K562 (cell line): ENCODE data around the gene SULT1B1. TPM values are rescaled to one million over a fixed set of nuclear protein-coding genes. Genes with fewer than 3 reads are reported as not detected.

Experiments used
- ATAC-seq: fragments of 200-7000 bp; cut with Tn5 transposase; 3 replicates; pipeline ENCODE4 v1.9.1; 2020; ENCODE audit warnings: moderate library complexity
- BruUV-seq: library from RNA; stranded (reverse); fragments of 400-500 nt; replicated peaks from 2 replicates; lab custom pipeline; 2021; lab: Mats Ljungman, UMichigan
- CTCF ChIA-PET: fragments of 300-600 bp; formaldehyde crosslinking; extraction: SDS; loops from one replicate; lab custom pipeline; 2021; ENCODE audit warnings: low intra/inter-chr PET ratio; lab: Yijun Ruan, JAX
- POLR2A ChIA-PET: fragments of 300-600, 350-650 bp; sonication (Branson Sonifier 250); formaldehyde crosslinking; extraction: SDS; loops from one replicate; lab custom pipeline; 2021; ENCODE audit warnings: antibody characterized with exemption, inconsistent platforms; lab: Yijun Ruan, JAX
- DNase-seq, 4 experiments: peaks; one replicate each; pipeline versions ENCODE4 v3.0.0 to v3.0.0-alpha.2; 2011 to 2018; ENCODE audit warnings: low spot score in 3 of 4, mixed read lengths in 3 of 4; ENCODE audit errors: extremely low read depth in 1 of 4
- FAIRE-seq: peaks from 2 replicates; lab custom pipeline; 2011; peaks lifted over from hg19 to GRCh38; lab: Jason Lieb, UNC
- H2AFZ ChIP-seq: 2 replicates; pipeline ENCODE4 v1.6.0; 2011; ENCODE audit warnings: low read depth, low read length, control low read depth, inconsistent platforms
- H3K27ac ChIP-seq: fragments of 200-600 bp; 3 replicates; pipeline ENCODE4 v1.8.0; 2011; ENCODE audit warnings: low read depth, mild to moderate bottlenecking, control low read depth, inconsistent platforms, low read length, moderate library complexity, mixed read lengths; ENCODE audit errors: extremely low read depth
- H3K27me3 ChIP-seq, 2 experiments: fragments of 300-600 bp in 1 of 2; 2 replicates in 1 of 2; 3 replicates in 1 of 2; pipeline versions ENCODE4 v1.6.0 to v1.8.0; 2011; ENCODE audit warnings: inconsistent platforms in 2 of 2, low read length in 2 of 2, mild to moderate bottlenecking in 1 of 2, mixed read lengths in 1 of 2, moderate library complexity in 1 of 2; ENCODE audit not compliant: control insufficient read depth in 2 of 2, insufficient read depth in 2 of 2
- H3K36me3 ChIP-seq: fragments of 300-600 bp; 3 replicates; pipeline ENCODE4 v1.8.0; 2011; ENCODE audit warnings: mild to moderate bottlenecking, low read length, inconsistent platforms; ENCODE audit not compliant: control insufficient read depth, insufficient read depth
- H3K4me1 ChIP-seq, 2 experiments: fragments of 200-600 bp in 1 of 2; replicated peaks in 1 of 2; 2 replicates in 1 of 2; 3 replicates in 1 of 2; pipeline versions ENCODE4 v1.5.1 to v1.8.0; 2011; ENCODE audit warnings: inconsistent platforms in 2 of 2, low read length in 2 of 2, mild to moderate bottlenecking in 1 of 2, mixed read lengths in 1 of 2, moderate library complexity in 1 of 2; ENCODE audit not compliant: control insufficient read depth in 2 of 2, insufficient read depth in 2 of 2
- H3K4me2 ChIP-seq: 2 replicates; pipeline ENCODE4 v1.6.1; 2011; ENCODE audit warnings: low read length, control low read depth, inconsistent platforms, mixed read lengths; ENCODE audit not compliant: insufficient read depth
- H3K4me3 ChIP-seq: fragments of 200-600 bp; sonication (generic), shearing (Covaris generic); 2 replicates; pipeline ENCODE4 v1.5.1; 2016; ENCODE audit warnings: control low read depth, inconsistent platforms
- H3K79me2 ChIP-seq: fragments of 200-600 bp; 3 replicates; pipeline ENCODE4 v1.8.0; 2011; ENCODE audit warnings: low read length, inconsistent platforms; ENCODE audit not compliant: control insufficient read depth, insufficient read depth
- H3K9ac ChIP-seq, 2 experiments: 2 replicates each; pipeline versions ENCODE4 v1.6.0 to v1.6.1; 2011; ENCODE audit warnings: low read depth in 2 of 2, low read length in 2 of 2, control low read depth in 1 of 2, inconsistent platforms in 1 of 2, mild to moderate bottlenecking in 1 of 2, mixed read lengths in 1 of 2; ENCODE audit not compliant: insufficient read depth in 1 of 2
- H3K9me1 ChIP-seq: one replicate; pipeline ENCODE4 v1.6.0; 2011; ENCODE audit warnings: inconsistent platforms, mild to moderate bottlenecking, low read length, moderate library complexity; ENCODE audit not compliant: control insufficient read depth, insufficient read depth
- H3K9me3 ChIP-seq: replicated peaks from 2 replicates; pipeline ENCODE4 v1.5.1; 2011; ENCODE audit warnings: low read depth, low read length, inconsistent platforms; ENCODE audit not compliant: control insufficient read depth, insufficient read depth
- H4K20me1 ChIP-seq: replicated peaks from 2 replicates; pipeline ENCODE4 v1.6.1; 2011; ENCODE audit warnings: low read length, inconsistent platforms, mixed read lengths; ENCODE audit not compliant: control insufficient read depth, insufficient read depth
- BCOR ChIP-seq: fragments of 450-650 bp; IDR thresholded peaks from 2 replicates; pipeline ENCODE4 v1.6.1; 2016
- CEBPZ ChIP-seq: fragments of 150-350 bp; IDR thresholded peaks from 2 replicates; pipeline ENCODE4 v1.6.1; 2014; ENCODE audit warnings: low read depth, mild to moderate bottlenecking, low read length, borderline replicate concordance
- CREB3 ChIP-seq: fragments of 450-650 bp; conservative IDR thresholded peaks from 2 replicates; pipeline ENCODE4 v1.6.1; 2016; ENCODE audit warnings: missing genetic modification characterization, low read depth, mild to moderate bottlenecking, missing compliant biosample characterization, moderate library complexity
- E2F4 ChIP-seq: sonication (generic); formaldehyde crosslinking; IDR thresholded peaks from 2 replicates; pipeline ENCODE4 v1.8.0; 2022; ENCODE audit warnings: mild to moderate bottlenecking, low read depth, missing genetic modification reagents
- ETS2 ChIP-seq: IDR thresholded peaks from 2 replicates; pipeline ENCODE4 v1.6.1; 2016; ENCODE audit warnings: borderline replicate concordance, missing genetic modification characterization, mild to moderate bottlenecking, moderate library complexity, missing compliant biosample characterization; ENCODE audit not compliant: poor library complexity, severe bottlenecking
- FOXO4 ChIP-seq: fragments of 450-650 bp; formaldehyde crosslinking; IDR thresholded peaks from 2 replicates; pipeline ENCODE4 v1.4.0; 2020; ENCODE audit warnings: mild to moderate bottlenecking, moderate library complexity
- KAT7 ChIP-seq: sonication (generic); formaldehyde crosslinking; IDR thresholded peaks from 2 replicates; pipeline ENCODE4 v1.8.0; 2022; ENCODE audit warnings: missing genetic modification reagents, mild to moderate bottlenecking, borderline replicate concordance
- LCOR ChIP-seq: sonication (generic); formaldehyde crosslinking; IDR thresholded peaks from 2 replicates; pipeline ENCODE4 v1.8.0; 2022; ENCODE audit warnings: mild to moderate bottlenecking, missing genetic modification reagents
- ZC3H11A ChIP-seq: IDR thresholded peaks from 2 replicates; pipeline ENCODE4 v1.6.1; 2012; ENCODE audit warnings: low read depth, low read length, improper control_type of control experiment
- ZNF124 ChIP-seq: sonication (generic); formaldehyde crosslinking; IDR thresholded peaks from 2 replicates; pipeline ENCODE4 v1.8.1; 2022; ENCODE audit warnings: missing genetic modification reagents
- ZNF197 ChIP-seq: fragments of 200-800 bp; sonication (Bioruptor generic); IDR thresholded peaks from 2 replicates; pipeline ENCODE4 v1.6.1; 2016; ENCODE audit warnings: low read depth, missing genetic modification characterization, missing compliant biosample characterization
- ZNF280B ChIP-seq: fragments of 250-450 bp; sonication (Bioruptor Pico); IDR thresholded peaks from 2 replicates; pipeline ENCODE4 v1.5.1; 2021; ENCODE audit warnings: mild to moderate bottlenecking
- ZNF76 ChIP-seq: fragments of 250-450 bp; sonication (Bioruptor Pico); IDR thresholded peaks from 2 replicates; pipeline ENCODE4 v1.4.0; 2020; ENCODE audit warnings: mild to moderate bottlenecking, moderate library complexity, borderline replicate concordance
- in situ Hi-C: fragments of 300-500 bp; cut with MboI; formaldehyde crosslinking; loops from 4 replicates; pipeline ENCODE4 v1.15.0; 2018; ENCODE audit warnings: inconsistent platforms, mixed read lengths
- intact Hi-C: fragments of 100-400 bp; cut with micrococcal nuclease; formaldehyde crosslinking; loops from 2 replicates; pipeline ENCODE4 v1.14.2; 2022
- polyA plus RNA-seq, 8 experiments: library from polyadenylated mRNA; depleted of rRNA in 4 of 8; stranded (reverse) in 5 of 8; unstranded in 3 of 8; fragments of >200 nt; fragmentation: Nextera tagmentation in 2 of 8; fragmentation: Illumina TruSeq in 1 of 8; extraction: Ambion mirVana in 2 of 8; extraction: Trizol in 1 of 8; gene quantifications; 2 replicates each; pipeline versions ENCODE4 v1.2.1 to v1.2.3, GENCODE V29; 2011 to 2014; ENCODE audit warnings: inconsistent platforms in 1 of 8, missing spikeins in 1 of 8
- total RNA-seq, 7 experiments: library from RNA; depleted of rRNA in 6 of 7; stranded (reverse); fragments of >200 nt in 6 of 7; fragmentation: Illumina TruSeq in 2 of 7; extraction: Trizol in 2 of 7; gene quantifications; 2 replicates each; pipeline versions ENCODE4 v1.2.1 to v1.2.3, GENCODE V29; 2011 to 2021; ENCODE audit warnings: low replicate concordance in 1 of 7

The SULT1B1 gene
- total and polyA plus RNA-seq, 9 of the 15 experiments (the other 6 are each of a cell fraction or from before 2014, with no cell fraction given), result under 0.01 TPM; not detected in 8

GRCh38 chr4:69793732-69794131 lies 33.3 kb upstream of the SULT1B1 start:
- H3K27ac ChIP-seq, result no peak overlapping the region
- H3K4me2 ChIP-seq, result no peak overlapping the region
- no peak for DNase-seq
- CTCF ChIA-PET, result no interaction called here
- TF ChIP-seq ZNF124 (CRISPR knock-in tag), result no peak
- no peak for TF ChIP-seq E2F4 (CRISPR knock-in tag)
- TF ChIP-seq FOXO4 (CRISPR knock-in tag), result no peak
- no peak for TF ChIP-seq ETS2 (tag)
- TF ChIP-seq ZC3H11A, result no peak
- TF ChIP-seq BCOR, result no peak
- no peak for TF ChIP-seq KAT7
- TF ChIP-seq LCOR, result no peak
- no peak for TF ChIP-seq ZNF76
- no peak for TF ChIP-seq ZNF280B (CRISPR knock-in tag)
- no peak for TF ChIP-seq ZNF197 (CRISPR knock-in tag)
- TF ChIP-seq CREB3 (tag), result no peak
- TF ChIP-seq CEBPZ, result no peak
- TF ChIP-seq, all 486 proteins: peak for 0
- Histone ChIP-seq H3K36me3 (no peaks in the 10 kb centered on the region), H3K79me2 (no peaks in the 10 kb centered on the region), H2AFZ (no peak overlapping the region), H3K4me3 (no peak overlapping the region), H3K9ac (no peak overlapping the region), H3K9me3 (no peaks in the 10 kb centered on the region), H3K27me3 (no peaks in the 10 kb centered on the region), H3K9me1 (no peaks in the 10 kb centered on the region), H3K4me1 (no peaks in the 10 kb centered on the region), H4K20me1 (no peaks in the 10 kb centered on the region)
- POLR2A ChIA-PET, result no interaction called here
- in situ Hi-C loops, result no loop called here
- no peak for FAIRE-seq
- no TSS peak for BruUV-seq
- no peak for ATAC-seq
- intact Hi-C loops, result no loop called here
